Measurements from ENCODE around the gene AGER.
"Not testable (repeated sequence)": the region's sequence is repeated elsewhere in the genome, so short reads cannot be mapped to it uniquely, and the experiment has no call there.

AGER gene

GRCh38 chr6:32212076-32212760, 28.2 kb upstream of the AGER start:
- no peak overlapping the region for H3K4me3 ChIP-seq (ENCODE audit: low read depth, low read length)
- no peak for DNase-seq (ENCODE audit: low read depth)
- no peak for TF ChIP-seq CTCF (IDR thresholded peaks at IDR 0.05; ENCODE audit: low read depth, low read length, missing control alignments)
- in situ Hi-C loops (cut with HindIII; ENCODE audit: low sequenced_read_pairs), result no loop called here

GRCh38 chr6:32211432-32211831, 27.4 kb upstream of the AGER start:
- H3K4me3 ChIP-seq (ENCODE audit: low read depth, low read length); DNase-seq (ENCODE audit: low read depth); in situ Hi-C loops (cut with HindIII; ENCODE audit: low sequenced_read_pairs): not testable (repeated sequence)

- TF ChIP-seq CTCF (IDR thresholded peaks at IDR 0.05; ENCODE audit: low read depth, low read length, missing control alignments), result no peak
- in situ Hi-C loops (cut with HindIII; ENCODE audit: low sequenced_read_pairs), result no loop called here
- no peak overlapping the region for H3K4me3 ChIP-seq (ENCODE audit: low read depth, low read length)
- no peak for DNase-seq (ENCODE audit: low read depth)
These were observed 26.1 kb upstream of the AGER start for GRCh38 chr6:32210191-32210601.

GRCh38 chr6:32208996-32209395, 24.9 kb upstream of the AGER start:
- in situ Hi-C loops (cut with HindIII; ENCODE audit: low sequenced_read_pairs), result no loop called here
- TF ChIP-seq CTCF (IDR thresholded peaks at IDR 0.05; ENCODE audit: low read depth, low read length, missing control alignments), result no peak

GRCh38 chr6:32204268-32204715, 20.2 kb upstream of the AGER start:
- in situ Hi-C loops (cut with HindIII; ENCODE audit: low sequenced_read_pairs), result no loop called here
- no peak for TF ChIP-seq CTCF (IDR thresholded peaks at IDR 0.05; ENCODE audit: low read depth, low read length, missing control alignments)
- H3K4me3 ChIP-seq (ENCODE audit: low read depth, low read length), result no peak overlapping the region

More at GRCh38 chr6:32208996-32209395, 24.9 kb upstream of the AGER start:
- no peak overlapping the region for H3K4me3 ChIP-seq (ENCODE audit: low read depth, low read length)
- no peak for DNase-seq (ENCODE audit: low read depth)

GRCh38 chr6:32203426-32204267, 19.6 kb upstream of the AGER start:
- no peak overlapping the region for H3K4me3 ChIP-seq (ENCODE audit: low read depth, low read length)
- in situ Hi-C loops (cut with HindIII; ENCODE audit: low sequenced_read_pairs), result no loop called here
- no peak for TF ChIP-seq CTCF (IDR thresholded peaks at IDR 0.05; ENCODE audit: low read depth, low read length, missing control alignments)
- no peak for DNase-seq (ENCODE audit: low read depth)

More at GRCh38 chr6:32204268-32204715, 20.2 kb upstream of the AGER start:
- no peak for DNase-seq (ENCODE audit: low read depth)

- in situ Hi-C loops (cut with HindIII; ENCODE audit: low sequenced_read_pairs), result no loop called here
- DNase-seq (ENCODE audit: low read depth), result no peak
- H3K4me3 ChIP-seq (ENCODE audit: low read depth, low read length), result no peak overlapping the region
- TF ChIP-seq CTCF (IDR thresholded peaks at IDR 0.05; ENCODE audit: low read depth, low read length, missing control alignments), result no peak
These were observed 18.1 kb upstream of the AGER start for GRCh38 chr6:32202186-32202585.

Measured in astrocyte of the cerebellum (primary cell).